Stimulated activated CD4-positive, alpha-beta T cell treated with anti-CD3 and anti-CD28 coated beads, Interleukin-15, amount 100 ng/mL, for 48 hours (primary cell): Measurements from ENCODE around the gene KCNK15.

Experiments
- DNase-seq, 2 donors: peaks; one replicate each; pipeline ENCODE4 v3.0.0-alpha.2; 2020; ENCODE audit warnings: low read depth in 2 of 2

KCNK15 gene

DNA sequence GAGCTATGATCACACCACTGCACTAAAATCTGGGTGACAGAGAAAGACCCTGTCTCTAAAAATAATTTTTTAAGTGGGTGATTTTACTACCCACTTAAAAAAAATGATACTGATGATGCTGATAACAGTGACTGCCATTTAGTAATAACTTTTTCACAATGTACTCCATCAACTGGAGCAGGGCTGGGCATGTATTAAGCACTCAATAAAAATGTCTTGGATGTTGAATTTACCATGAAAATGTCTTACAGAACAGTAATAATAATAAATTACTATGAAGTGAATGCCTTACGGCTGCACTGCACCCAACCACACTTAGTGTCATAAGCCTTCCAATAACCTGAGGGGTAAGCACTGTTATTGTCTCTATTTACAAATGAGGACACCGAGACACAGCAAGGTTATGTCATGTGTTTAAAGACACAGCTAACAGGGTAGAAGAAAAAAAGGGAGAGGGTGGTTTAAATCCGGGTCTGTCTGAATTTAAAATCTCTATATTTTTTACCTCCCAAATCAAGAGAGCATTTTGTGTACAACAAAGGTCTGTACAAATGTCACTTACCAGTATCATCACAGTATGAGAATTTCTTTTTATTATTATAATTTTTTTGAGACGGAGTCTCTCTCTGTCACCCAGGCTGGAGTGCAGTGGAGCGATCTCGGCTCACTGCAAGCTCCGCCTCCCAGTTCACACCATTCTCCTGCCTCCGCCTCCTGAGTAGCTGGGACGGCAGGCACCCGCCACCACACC lies 43.2 kb downstream of the KCNK15 start:
- no peak for DNase-seq

DNA sequence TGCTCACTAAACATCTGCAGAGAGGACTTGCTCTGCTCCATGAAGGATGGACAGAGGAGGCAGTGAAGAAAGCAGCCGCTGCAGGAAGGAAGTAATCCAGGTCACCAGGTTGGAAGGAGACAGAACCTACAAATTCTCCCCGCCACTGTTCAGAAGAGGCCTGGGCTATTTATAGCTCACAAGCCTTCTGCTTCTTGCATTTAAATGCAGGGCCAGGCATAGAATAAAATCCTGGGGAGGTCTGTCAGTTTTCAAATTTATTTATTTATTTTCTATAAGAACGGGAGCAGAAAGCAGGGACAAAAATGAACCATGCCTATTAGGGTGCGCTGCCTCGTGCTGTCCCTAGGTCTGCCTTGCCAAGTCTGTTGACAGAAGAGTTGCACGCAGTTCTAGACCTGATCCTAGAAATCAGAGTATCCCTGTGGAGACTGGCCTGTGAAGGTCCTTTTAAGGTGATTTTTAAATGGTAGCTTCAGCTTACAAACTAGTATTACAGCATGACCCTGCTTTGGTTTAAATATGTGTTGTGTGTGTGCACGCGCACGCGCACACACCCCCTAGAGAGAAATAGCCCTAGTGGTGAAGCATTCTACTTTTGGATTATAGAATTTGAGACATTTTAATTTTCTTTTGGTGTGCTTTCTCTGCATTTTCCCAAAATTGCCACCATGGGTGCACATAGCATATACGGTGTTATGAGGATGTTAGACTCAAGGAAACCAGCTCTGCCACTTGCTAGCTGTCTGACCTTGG lies 45.2 kb downstream of the KCNK15 start:
- DNase-seq, result no peak

DNA sequence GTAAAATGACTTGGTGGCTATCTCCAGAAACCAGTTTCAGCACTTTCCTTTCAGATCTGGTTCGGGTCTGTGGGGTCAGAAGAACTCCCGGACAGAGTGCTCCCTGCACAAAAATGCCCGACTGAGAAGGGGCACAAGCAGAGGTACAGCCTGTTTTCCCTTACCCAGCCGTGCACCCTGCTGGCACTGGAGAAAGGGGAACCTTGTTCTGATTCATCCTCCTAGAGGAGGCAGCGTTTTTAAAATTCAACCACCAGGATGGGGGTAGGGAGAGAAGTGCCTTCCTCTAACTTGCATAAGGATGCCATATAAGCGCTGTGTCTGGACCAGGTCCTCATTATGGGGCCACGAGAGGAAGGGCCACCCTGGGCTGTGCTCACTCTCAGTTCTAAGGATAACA lies 47.1 kb downstream of the KCNK15 start:
- DNase-seq, result no peak

DNA sequence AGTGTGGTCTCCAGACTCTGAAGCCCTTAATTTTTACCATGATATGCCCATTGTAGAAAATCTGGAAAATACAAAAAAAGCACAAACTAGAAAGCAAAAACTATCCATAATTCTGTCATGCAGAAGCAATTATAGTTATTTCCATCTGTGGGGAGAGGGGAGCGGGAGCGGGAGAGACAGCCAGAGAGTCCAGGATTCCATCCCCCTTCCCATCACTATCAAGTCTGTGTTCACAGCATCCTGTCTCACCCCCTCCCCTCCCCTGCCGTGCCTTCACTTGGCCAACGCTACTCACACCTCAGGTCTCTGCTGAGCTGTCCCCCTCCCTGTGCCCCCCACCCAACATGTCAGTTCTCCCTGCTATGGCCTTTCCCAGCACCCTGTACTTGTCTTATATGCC lies 50.2 kb downstream of the KCNK15 start:
- no peak for DNase-seq

DNA sequence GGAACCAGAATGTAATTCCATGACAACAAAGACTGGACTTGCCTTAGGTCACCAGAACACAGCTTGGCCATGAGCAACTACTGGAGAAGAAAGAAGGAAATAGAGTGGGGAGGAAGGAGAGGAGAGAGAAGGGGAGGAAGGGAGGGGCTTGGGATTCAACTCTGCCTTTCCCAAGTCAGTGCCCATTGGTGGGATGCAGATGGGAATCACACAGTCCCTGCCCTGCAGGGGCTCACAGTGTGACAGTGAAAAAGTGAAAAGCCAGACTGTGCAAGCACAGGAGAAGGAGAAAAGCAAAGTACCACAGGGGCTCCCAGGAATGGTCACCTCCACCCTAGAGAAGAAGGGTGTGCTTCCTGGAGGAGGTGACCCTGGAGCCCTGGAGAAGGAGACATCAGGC lies 50.6 kb downstream of the KCNK15 start:
- no peak for DNase-seq

DNA sequence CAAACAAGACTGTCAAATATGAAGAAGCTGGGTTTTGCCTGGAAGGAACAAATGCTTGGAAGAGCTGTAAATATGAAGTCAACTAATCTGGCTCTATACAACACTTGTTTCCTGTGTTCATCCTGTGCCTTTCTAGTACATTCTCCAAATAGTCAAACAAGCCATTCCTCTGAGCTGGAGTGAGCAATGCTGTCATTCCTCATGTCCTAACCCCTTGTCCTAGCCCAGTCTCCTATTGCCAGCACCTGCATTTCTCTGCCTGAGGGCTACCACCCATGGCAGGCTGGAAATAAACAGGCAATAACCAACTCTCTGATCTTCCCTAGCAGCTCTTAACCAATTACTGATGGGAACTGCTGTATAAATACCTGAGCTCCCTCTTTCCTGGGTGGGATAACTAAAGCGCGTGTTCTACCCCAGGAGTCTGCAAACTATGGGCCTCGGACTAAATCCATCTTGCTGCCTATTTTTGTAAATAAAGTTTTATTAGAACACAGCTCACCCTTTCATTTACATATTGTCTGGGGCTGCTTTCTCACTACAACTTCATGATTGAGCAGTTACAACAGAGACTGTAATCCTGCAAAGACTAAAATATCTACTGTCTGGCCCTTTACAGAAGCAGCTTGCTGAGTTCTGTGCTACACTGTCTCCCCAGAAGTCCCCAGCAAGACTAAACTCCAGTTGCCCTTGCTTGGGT lies 51.2 kb downstream of the KCNK15 start:
- no peak for DNase-seq

DNA sequence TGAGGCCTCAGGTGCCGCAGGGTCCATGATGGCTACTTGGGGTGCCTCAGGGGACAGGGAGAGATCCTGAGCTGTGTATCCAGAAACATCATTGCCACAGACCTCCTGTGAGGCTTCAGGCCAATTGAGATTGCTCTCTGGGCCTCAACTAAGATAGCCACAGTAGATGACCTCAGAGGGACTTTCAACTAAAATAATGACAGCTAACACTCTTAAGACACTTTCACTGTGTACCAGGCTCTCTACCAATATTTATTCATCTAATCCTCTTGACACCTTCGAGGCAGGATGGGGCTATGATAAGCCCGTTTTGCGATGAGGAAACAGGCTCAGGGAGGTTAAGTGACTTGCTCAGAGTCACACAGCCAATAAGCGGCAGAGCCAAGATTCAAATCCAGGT lies 54.0 kb downstream of the KCNK15 start:
- no peak for DNase-seq

DNA sequence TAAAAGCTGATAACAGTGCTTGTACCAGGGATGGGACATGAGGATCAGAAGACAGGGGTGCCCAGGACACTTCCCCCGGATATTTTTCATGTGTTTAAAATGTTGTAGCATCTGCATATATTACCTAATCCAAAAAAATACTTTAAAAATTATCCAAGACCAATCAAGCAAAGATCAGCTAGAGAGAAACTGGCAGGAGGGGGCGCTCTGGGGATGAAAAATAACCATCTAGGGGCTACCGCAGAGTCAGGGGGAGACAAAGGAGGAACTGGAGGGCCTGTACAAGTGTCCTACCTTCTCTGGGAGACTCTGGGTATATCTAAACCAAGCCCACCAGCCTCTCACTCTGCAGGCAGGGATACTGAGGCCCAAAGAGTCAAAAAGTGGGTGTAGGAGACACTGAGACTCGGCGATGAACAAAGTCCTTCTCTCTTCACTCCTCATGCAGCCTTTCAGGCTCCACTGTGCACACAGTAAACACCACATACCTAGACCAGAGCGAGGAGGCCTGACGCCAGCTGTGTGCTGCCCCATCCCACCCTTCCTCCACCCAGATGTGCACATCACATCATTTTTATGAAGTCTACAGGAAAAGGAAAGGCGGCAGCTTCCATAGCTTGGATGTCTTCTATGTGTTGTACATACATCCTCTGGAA lies 54.9 kb downstream of the KCNK15 start:
- DNase-seq, result no peak
